ENCODE data around the gene RAB20.
"Not testable (repeated sequence)": the region's sequence is repeated elsewhere in the genome, so short reads cannot be mapped to it uniquely, and the experiment has no call there.

- TF ChIP-seq RAD21 (IDR thresholded peaks at IDR 0.05); CTCF (IDR thresholded peaks at IDR 0.05; ENCODE audit: low read depth, low read length, missing input control): not testable (repeated sequence)
Measured at GRCh38 chr13:110606281-110606680, 44.8 kb upstream of the RAB20 start.

All from liver (tissue), 3 donors.